Astrocyte (in vitro differentiated cells and primary cell): Measurements from ENCODE around the gene METTL1.

ENCODE experiments used
- CTCF ChIP-seq: IDR thresholded peaks from 2 replicates; pipeline ENCODE4 v1.5.1; 2011; ENCODE audit warnings: low read depth, mild to moderate bottlenecking, inconsistent platforms, low read length, moderate library complexity; ENCODE audit not compliant: insufficient read depth
- EZH2 ChIP-seq: IDR thresholded peaks from 2 replicates; pipeline ENCODE4 v1.6.1; 2012; ENCODE audit warnings: mild to moderate bottlenecking, low read length, inconsistent platforms; ENCODE audit not compliant: insufficient read depth

GRCh38 chr12:57777911-57778310, 6.0 kb upstream of the METTL1 start:
- TF ChIP-seq CTCF (no peak), EZH2 (no peak)
